A549 (cell line): ENCODE measurements around the gene SMIM43.

Source experiments
- JUN ChIP-seq, 2 experiments: fragments of >200 bp; sonication (Bioruptor Twin); formaldehyde crosslinking; IDR thresholded peaks; 2 replicates in 1 of 2; 3 replicates in 1 of 2; pipeline ENCODE4 v1.6.1; 2016 to 2017
- MAFK ChIP-seq: fragments of 450-650 bp; IDR thresholded peaks from 2 replicates; pipeline ENCODE4 v1.6.1; 2014; ENCODE audit not compliant: partially characterized antibody

GRCh38 chr4:121783210-121783609 lies 18.2 kb upstream of the SMIM43 start:
- no peak for TF ChIP-seq MAFK
- TF ChIP-seq JUN (IDR thresholded peaks at IDR 0.05): no peak
